CD4-positive, alpha-beta memory T cell (primary cell): ENCODE measurements around the gene SIDT2. TPM values are rescaled to one million over a fixed set of nuclear protein-coding genes. Genes with fewer than 3 reads are reported as not detected.
A peak's percentile ranks its signal among the peaks of the same experiment; 100 is the strongest.

Source experiments
- CTCF ChIA-PET: fragments of 350-600 bp; sonication (Branson Sonifier 250); formaldehyde crosslinking; loops from one replicate; lab custom pipeline; 2021; ENCODE audit warnings: inconsistent platforms; ENCODE audit not compliant: partially characterized antibody; lab: Charles Lee
- POLR2A ChIA-PET: fragments of 350-600 bp; sonication (Branson Sonifier 250); formaldehyde crosslinking; loops from one replicate; lab custom pipeline; 2021; ENCODE audit not compliant: partially characterized antibody; lab: Charles Lee
- DNase-seq, 5 donors: peaks; one replicate each; pipeline versions ENCODE4 v3.0.0 to v3.0.0-alpha.2; 2020 to 2022; ENCODE audit warnings: mixed read lengths in 1 of 5
- H3K27ac ChIP-seq: one replicate; pipeline ENCODE4 v1.7.0; 2013; ENCODE audit warnings: low read depth, low read length
- H3K27me3 ChIP-seq: 2 replicates; pipeline ENCODE4 v1.7.0; 2013; ENCODE audit warnings: mild to moderate bottlenecking, low read length, moderate library complexity; ENCODE audit not compliant: insufficient read depth
- H3K36me3 ChIP-seq: 2 replicates; pipeline ENCODE4 v1.7.0; 2013; ENCODE audit warnings: mild to moderate bottlenecking, low read length, moderate library complexity; ENCODE audit not compliant: insufficient read depth
- H3K4me1 ChIP-seq: 2 replicates; pipeline ENCODE4 v1.7.0; 2013; ENCODE audit warnings: mild to moderate bottlenecking, low read length, moderate library complexity; ENCODE audit not compliant: insufficient read depth
- H3K4me3 ChIP-seq, 2 donors: one replicate each; pipeline ENCODE4 v1.7.0; 2013; ENCODE audit warnings: low read length in 2 of 2, mild to moderate bottlenecking in 1 of 2
- H3K9me3 ChIP-seq, 2 donors: one replicate each; pipeline ENCODE4 v1.7.0; 2013; ENCODE audit warnings: low read length in 2 of 2, control low read depth in 1 of 2; ENCODE audit not compliant: control insufficient read depth in 1 of 2
- H3K27ac Mint-ChIP-seq, 7 donors: one replicate each; pipeline ENCODE4 v1.8.0; 2020 to 2021; ENCODE audit warnings: mixed read lengths in 7 of 7, mild to moderate bottlenecking in 6 of 7, inconsistent platforms in 3 of 7, moderate library complexity in 3 of 7
- H3K27me3 Mint-ChIP-seq, 2 donors: one replicate each; pipeline ENCODE4 v1.8.0; 2020 to 2021; ENCODE audit warnings: mixed read lengths in 2 of 2
- H3K36me3 Mint-ChIP-seq, 2 donors: one replicate each; pipeline ENCODE4 v1.8.0; 2020 to 2021; ENCODE audit warnings: mixed read lengths in 2 of 2, inconsistent platforms in 1 of 2, mild to moderate bottlenecking in 1 of 2
- H3K4me1 Mint-ChIP-seq, 4 donors: one replicate each; pipeline ENCODE4 v1.8.0; 2020 to 2021; ENCODE audit warnings: mixed read lengths in 4 of 4, mild to moderate bottlenecking in 1 of 4
- H3K4me3 Mint-ChIP-seq, 8 donors: one replicate each; pipeline ENCODE4 v1.8.0; 2020 to 2021; ENCODE audit warnings: mixed read lengths in 8 of 8, mild to moderate bottlenecking in 7 of 8, moderate library complexity in 6 of 8, inconsistent platforms in 3 of 8
- H3K9me3 Mint-ChIP-seq, 8 donors: one replicate each; pipeline ENCODE4 v1.8.0; 2020 to 2021; ENCODE audit warnings: mixed read lengths in 8 of 8, mild to moderate bottlenecking in 5 of 8, inconsistent platforms in 3 of 8, moderate library complexity in 1 of 8
- intact Hi-C: fragments of 100-400 bp; cut with micrococcal nuclease; formaldehyde crosslinking; loops from one replicate; pipeline ENCODE4 v1.15.1; 2023
- polyA plus RNA-seq, 2 donors: library from polyadenylated mRNA; unstranded; fragments of 300-500 nt; fragmentation: Illumina TruSeq; gene quantifications; one replicate each; pipeline ENCODE4 v1.2.3, GENCODE V29; 2021
- total RNA-seq, 2 experiments: library from RNA; stranded (reverse); gene quantifications; one replicate each; pipeline ENCODE4 v1.2.3, GENCODE V29; 2021

The SIDT2 gene
- total and polyA plus RNA-seq, 4 experiments from 2014 or later: 2.1 to 67.3 (median 32.2) TPM

DNA sequence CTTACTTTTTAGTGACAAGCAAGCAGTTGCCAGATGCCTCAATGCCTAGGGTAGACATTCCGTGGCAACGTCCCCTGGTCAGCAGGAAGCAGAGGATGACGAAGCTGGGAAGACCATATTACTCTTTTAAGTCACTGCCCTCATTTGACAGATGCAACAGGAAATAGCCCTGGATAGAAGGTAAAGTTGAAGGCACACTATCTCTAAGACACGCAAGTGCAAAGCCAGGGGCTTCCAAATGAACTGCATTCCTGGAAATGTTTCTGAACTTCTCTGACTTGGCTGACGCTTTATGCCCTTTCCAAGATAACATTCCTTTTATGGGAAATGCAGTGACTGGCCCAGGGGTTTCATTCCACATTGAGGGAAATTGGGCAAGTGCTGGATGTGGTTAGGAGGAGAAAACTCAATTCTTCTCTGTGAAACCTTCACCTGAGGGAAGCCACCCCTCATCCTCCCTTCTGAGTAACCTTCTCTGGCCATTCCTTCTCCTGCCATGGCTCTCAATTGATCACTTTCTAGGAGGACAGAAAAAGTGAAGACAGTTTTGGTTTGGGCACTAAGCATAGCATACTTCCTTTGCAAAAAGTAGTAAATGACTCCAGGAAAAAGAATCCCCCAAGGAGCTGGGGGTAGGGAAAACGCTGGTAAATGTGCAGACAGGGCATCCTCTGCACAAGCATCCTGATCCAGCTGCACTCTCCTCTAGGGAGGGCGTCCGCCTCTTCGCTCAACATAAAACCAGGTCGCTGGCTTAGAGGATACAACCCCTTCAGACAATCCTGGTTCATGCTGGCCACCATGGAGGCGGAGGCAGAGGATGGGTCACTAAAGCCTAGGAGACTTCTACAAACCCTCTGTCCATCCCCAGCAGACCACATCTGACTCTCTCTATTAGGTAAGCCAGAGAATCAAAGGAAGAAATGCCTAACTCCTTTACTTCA, 38.9 kb downstream of the SIDT2 start:
- CTCF ChIA-PET: interaction anchor here (6.0 kb wide), 1 partner anchor 8 kb away, joined by 30 read pairs; no protein-coding TSS in a partner anchor
- H3K36me3 ChIP-seq: peaks cover 85% of the 10 kb centered on the region
- no peak for DNase-seq

GRCh38 chr11:117218133-117218915, 39.8 kb downstream of the SIDT2 start:
- H3K27ac ChIP-seq: no peak overlapping the region
- no peak for DNase-seq
- peaks cover 0 to 7% (median 2%) of the 10 kb centered on the region in 4 donors for H3K4me1 Mint-ChIP-seq
- no peaks in the 10 kb centered on the region for H3K9me3 Mint-ChIP-seq
- CTCF ChIA-PET: interaction anchor here (1.1 to 2.2 kb wide), 2 partner anchors 10 to 12 kb away, joined by 3 to 9 read pairs; no protein-coding TSS in a partner anchor
- H3K27ac Mint-ChIP-seq: peak overlapping the region in 2 of 7 donors; percentile 9 to 24
- H3K36me3 Mint-ChIP-seq: peaks cover 63 to 84% of the 10 kb centered on the region in 2 donors
- H3K4me3 Mint-ChIP-seq: no peak overlapping the region
- peaks cover 86% of the 10 kb centered on the region for H3K36me3 ChIP-seq
- H3K4me1 ChIP-seq: no peaks in the 10 kb centered on the region
- intact Hi-C loops: no loop called here
- no peaks in the 10 kb centered on the region for H3K27me3 Mint-ChIP-seq
- no peaks in the 10 kb centered on the region for H3K27me3 ChIP-seq
- no peaks in the 10 kb centered on the region for H3K9me3 ChIP-seq
- no peak overlapping the region for H3K4me3 ChIP-seq
- POLR2A ChIA-PET: interaction anchor here (3.9 kb wide), 1 partner anchor 12 kb away, joined by 26 read pairs; the partner anchor contains the start of gene PCSK7

More for the DNA sequence above, 38.9 kb downstream of the SIDT2 start:
- no peak overlapping the region for H3K4me3 Mint-ChIP-seq
- no peaks in the 10 kb centered on the region for H3K27me3 Mint-ChIP-seq
- POLR2A ChIA-PET: no interaction called here
- H3K4me3 ChIP-seq: no peak overlapping the region
- intact Hi-C loops: no loop called here
- no peaks in the 10 kb centered on the region for H3K9me3 ChIP-seq
- peaks cover 0 to 7% (median 4%) of the 10 kb centered on the region in 4 donors for H3K4me1 Mint-ChIP-seq
- no peaks in the 10 kb centered on the region for H3K27me3 ChIP-seq
- H3K27ac ChIP-seq: no peak overlapping the region
- H3K4me1 ChIP-seq: no peaks in the 10 kb centered on the region
- no peaks in the 10 kb centered on the region for H3K9me3 Mint-ChIP-seq
- peak overlapping the region in 5 of 7 donors; percentile 13 to 81 (median 52) for H3K27ac Mint-ChIP-seq
- peaks cover 68 to 81% of the 10 kb centered on the region in 2 donors for H3K36me3 Mint-ChIP-seq

GRCh38 chr11:117219001-117219400, 40.5 kb downstream of the SIDT2 start:
- H3K4me1 ChIP-seq: no peaks in the 10 kb centered on the region
- CTCF ChIA-PET: interaction anchor here (0.9 to 2.2 kb wide), 3 partner anchors 9 to 35 kb away, joined by 3 to 9 read pairs (median 3); no protein-coding TSS in a partner anchor
- no peaks in the 10 kb centered on the region for H3K27me3 ChIP-seq
- H3K36me3 ChIP-seq: peaks cover 89% of the 10 kb centered on the region
- Mint-ChIP-seq H3K36me3 (peaks cover 63 to 87% of the 10 kb centered on the region in 2 donors), H3K27me3 (no peaks in the 10 kb centered on the region), H3K9me3 (no peaks in the 10 kb centered on the region), H3K4me3 (no peak overlapping the region), H3K27ac (peak overlapping the region in 3 of 7 donors; percentile 12 to 68 (median 36)), H3K4me1 (peaks cover 0 to 6% (median 2%) of the 10 kb centered on the region in 4 donors)
- POLR2A ChIA-PET: interaction anchor here (0.8 to 3.9 kb wide), 3 partner anchors 12 to 30 kb away, joined by 3 to 26 read pairs (median 3); partner anchors contain the start of gene PCSK7
- no peak for DNase-seq
- intact Hi-C loops: no loop called here
- no peak overlapping the region for H3K27ac ChIP-seq
- no peak overlapping the region for H3K4me3 ChIP-seq
- H3K9me3 ChIP-seq: no peaks in the 10 kb centered on the region

GRCh38 chr11:117219455-117219854, 40.9 kb downstream of the SIDT2 start:
- peak overlapping the region in 2 of 7 donors; percentile 68 for H3K27ac Mint-ChIP-seq

DNA sequence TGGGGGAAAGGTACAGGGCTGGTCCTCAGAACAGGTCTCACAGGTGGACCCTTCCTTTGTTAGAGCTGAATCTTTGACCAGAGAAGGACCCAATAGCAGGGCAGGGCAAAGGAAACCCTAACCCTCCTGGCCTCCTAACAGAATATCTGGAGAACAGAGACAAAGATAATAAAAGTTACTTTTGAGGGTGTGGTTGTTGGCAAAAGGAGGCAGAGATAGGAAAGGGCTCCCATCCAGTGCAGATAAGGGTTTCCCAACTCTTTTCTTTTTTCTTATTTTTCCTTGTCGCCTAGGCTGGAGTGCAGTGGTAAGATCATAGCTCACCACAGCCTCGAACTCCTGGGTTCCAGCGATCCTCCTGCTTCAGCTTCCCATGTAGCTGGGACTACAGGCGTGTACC, 41.5 kb downstream of the SIDT2 start:
- POLR2A ChIA-PET: interaction anchor here (0.8 to 3.9 kb wide), 3 partner anchors 11 to 31 kb away, joined by 3 to 26 read pairs (median 3); partner anchors contain the start of gene PCSK7
- intact Hi-C loops: no loop called here
- Mint-ChIP-seq H3K27me3 (no peaks in the 10 kb centered on the region), H3K36me3 (peaks cover 63 to 87% of the 10 kb centered on the region in 2 donors), H3K27ac (peak overlapping the region in 2 of 7 donors; percentile 44 to 57), H3K9me3 (no peaks in the 10 kb centered on the region), H3K4me3 (no peak overlapping the region), H3K4me1 (peaks cover 0 to 5% (median 3%) of the 10 kb centered on the region in 4 donors)
- Histone ChIP-seq H3K27ac (no peak overlapping the region), H3K9me3 (no peaks in the 10 kb centered on the region), H3K4me1 (no peaks in the 10 kb centered on the region), H3K4me3 (no peak overlapping the region), H3K27me3 (no peaks in the 10 kb centered on the region), H3K36me3 (peaks cover 89% of the 10 kb centered on the region)
- CTCF ChIA-PET: interaction anchor here (0.9 to 2.2 kb wide), 4 partner anchors 8 to 41 kb away, joined by 3 to 9 read pairs (median 6); partner anchors contain the start of gene SIDT2
- DNase-seq: no peak

More at GRCh38 chr11:117219455-117219854, 40.9 kb downstream of the SIDT2 start:
- ChIA-PET CTCF (interaction anchor here (0.9 to 2.2 kb wide), 5 partner anchors 9 to 40 kb away, joined by 3 to 9 read pairs (median 4); partner anchors contain the start of gene SIDT2), POLR2A (interaction anchor here (0.8 to 3.9 kb wide), 3 partner anchors 11 to 31 kb away, joined by 3 to 26 read pairs (median 3); partner anchors contain the start of gene PCSK7)
- Mint-ChIP-seq H3K36me3 (peaks cover 63 to 87% of the 10 kb centered on the region in 2 donors), H3K27me3 (no peaks in the 10 kb centered on the region), H3K4me1 (peaks cover 0 to 5% (median 3%) of the 10 kb centered on the region in 4 donors), H3K9me3 (no peaks in the 10 kb centered on the region), H3K4me3 (no peak overlapping the region)
- no peak overlapping the region for H3K4me3 ChIP-seq
- peaks cover 90% of the 10 kb centered on the region for H3K36me3 ChIP-seq
- H3K9me3 ChIP-seq: no peaks in the 10 kb centered on the region
- H3K4me1 ChIP-seq: no peaks in the 10 kb centered on the region
- H3K27ac ChIP-seq: no peak overlapping the region
- DNase-seq: no peak
- no peaks in the 10 kb centered on the region for H3K27me3 ChIP-seq
- intact Hi-C loops: no loop called here

GRCh38 chr11:117220568-117220967, 42.0 kb downstream of the SIDT2 start:
- ChIA-PET POLR2A (interaction anchor here (3.9 kb wide), 1 partner anchor 10 kb away, joined by 26 read pairs; the partner anchor contains the start of gene PCSK7), CTCF (interaction anchor here (1.6 to 2.0 kb wide), 2 partner anchors 9 to 41 kb away, joined by 4 to 9 read pairs; partner anchors contain the start of gene SIDT2)
- Mint-ChIP-seq H3K9me3 (no peaks in the 10 kb centered on the region), H3K27me3 (no peaks in the 10 kb centered on the region), H3K4me1 (peaks cover 0 to 10% (median 3%) of the 10 kb centered on the region in 4 donors), H3K27ac (peak overlapping the region in 2 of 7 donors; percentile 44 to 73), H3K36me3 (peaks cover 68 to 91% of the 10 kb centered on the region in 2 donors), H3K4me3 (no peak overlapping the region)
- Histone ChIP-seq H3K27ac (no peak overlapping the region), H3K36me3 (peaks cover 95% of the 10 kb centered on the region), H3K27me3 (no peaks in the 10 kb centered on the region), H3K4me1 (no peaks in the 10 kb centered on the region), H3K9me3 (no peaks in the 10 kb centered on the region), H3K4me3 (no peak overlapping the region)
- DNase-seq: no peak
- intact Hi-C loops: no loop called here
